Naive thymus-derived CD4-positive, alpha-beta T cell (primary cell): ENCODE results near the gene FARP2. TPM values are rescaled to one million over a fixed set of nuclear protein-coding genes. Genes with fewer than 3 reads are reported as not detected.
"Not testable (repeated sequence)": the region's sequence is repeated elsewhere in the genome, so short reads cannot be mapped to it uniquely, and the experiment has no call there.

ENCODE experiments used
- ATAC-seq: fragments of 150-1000 bp; cut with Tn5 transposase; 2 replicates; pipeline ENCODE4 v1.10.0; 2021; ENCODE audit warnings: mild to moderate bottlenecking, moderate library complexity
- CTCF ChIA-PET: fragments of 350-600 bp; sonication (Branson Sonifier 250); formaldehyde crosslinking; loops from one replicate; lab custom pipeline; 2021; ENCODE audit warnings: antibody characterized with exemption; lab: Charles Lee
- POLR2A ChIA-PET: fragments of 350-600 bp; sonication (Branson Sonifier 250); formaldehyde crosslinking; loops from one replicate; lab custom pipeline; 2021; ENCODE audit warnings: antibody characterized with exemption, inconsistent platforms; lab: Charles Lee
- DNase-seq, 9 donors: peaks; one replicate each; pipeline versions ENCODE4 v3.0.0 to v3.0.0-alpha.2; 2020 to 2022; ENCODE audit warnings: mixed read lengths in 1 of 9
- H3K27ac ChIP-seq: one replicate; pipeline ENCODE4 v1.7.0; 2013; ENCODE audit warnings: mild to moderate bottlenecking, low read depth, low read length, moderate library complexity
- H3K27me3 ChIP-seq, 2 donors: one replicate each; pipeline ENCODE4 v1.7.0; 2013; ENCODE audit warnings: low read length in 2 of 2, mild to moderate bottlenecking in 2 of 2, moderate library complexity in 2 of 2; ENCODE audit not compliant: control insufficient read depth in 2 of 2, insufficient read depth in 2 of 2
- H3K36me3 ChIP-seq, 3 experiments: 1 replicate in 2 of 3; 2 replicates in 1 of 3; pipeline ENCODE4 v1.7.0; 2013; ENCODE audit warnings: low read length in 3 of 3, mild to moderate bottlenecking in 3 of 3, moderate library complexity in 1 of 3; ENCODE audit not compliant: insufficient read depth in 3 of 3, control insufficient read depth in 2 of 3
- H3K4me1 ChIP-seq, 2 donors: one replicate each; pipeline ENCODE4 v1.7.0; 2013; ENCODE audit warnings: low read length in 2 of 2, mild to moderate bottlenecking in 2 of 2, moderate library complexity in 1 of 2; ENCODE audit not compliant: control insufficient read depth in 2 of 2, insufficient read depth in 2 of 2
- H3K4me3 ChIP-seq: 2 replicates; pipeline ENCODE4 v1.7.0; 2013; ENCODE audit warnings: mild to moderate bottlenecking, low read length
- H3K9me3 ChIP-seq, 3 experiments: 1 replicate in 2 of 3; 2 replicates in 1 of 3; pipeline ENCODE4 v1.7.0; 2013; ENCODE audit warnings: low read length in 3 of 3; ENCODE audit not compliant: control insufficient read depth in 2 of 3
- H3K27ac Mint-ChIP-seq, 9 donors: one replicate each; pipeline ENCODE4 v1.8.0; 2020 to 2022; ENCODE audit warnings: mixed read lengths in 9 of 9, mild to moderate bottlenecking in 8 of 9, moderate library complexity in 5 of 9, inconsistent platforms in 2 of 9
- H3K27me3 Mint-ChIP-seq, 5 donors: one replicate each; pipeline ENCODE4 v1.8.0; 2021 to 2022; ENCODE audit warnings: mixed read lengths in 5 of 5, mild to moderate bottlenecking in 1 of 5
- H3K36me3 Mint-ChIP-seq, 5 donors: one replicate each; pipeline ENCODE4 v1.8.0; 2020 to 2022; ENCODE audit warnings: mixed read lengths in 5 of 5, mild to moderate bottlenecking in 3 of 5, inconsistent platforms in 1 of 5
- H3K4me1 Mint-ChIP-seq, 7 donors: one replicate each; pipeline ENCODE4 v1.8.0; 2020 to 2022; ENCODE audit warnings: mixed read lengths in 7 of 7, mild to moderate bottlenecking in 3 of 7, inconsistent platforms in 1 of 7
- H3K4me3 Mint-ChIP-seq, 10 donors: one replicate each; pipeline ENCODE4 v1.8.0; 2020 to 2022; ENCODE audit warnings: mild to moderate bottlenecking in 10 of 10, mixed read lengths in 10 of 10, moderate library complexity in 6 of 10, inconsistent platforms in 2 of 10
- H3K9me3 Mint-ChIP-seq, 11 donors: one replicate each; pipeline ENCODE4 v1.8.0; 2020 to 2022; ENCODE audit warnings: mixed read lengths in 11 of 11, mild to moderate bottlenecking in 4 of 11, inconsistent platforms in 1 of 11, moderate library complexity in 1 of 11
- intact Hi-C, 2 donors: fragments of 100-400 bp; cut with micrococcal nuclease; formaldehyde crosslinking; loops; one replicate each; pipeline ENCODE4 v1.15.1; 2023
- polyA plus RNA-seq, 2 donors: library from polyadenylated mRNA; unstranded; fragments of 300-500 nt; fragmentation: Illumina TruSeq; gene quantifications; one replicate each; pipeline ENCODE4 v1.2.3, GENCODE V29; 2021
- total RNA-seq, 6 experiments: library from RNA in 5 of 6; stranded (reverse) in 5 of 6; gene quantifications; 1 replicate in 5 of 6; 2 replicates in 1 of 6; pipeline ENCODE4 v1.2.3 and lab custom pipeline; 2021 to 2026

FARP2 gene
- total and polyA plus RNA-seq, 7 experiments from 2014 or later, result 6.2 to 31.0 (median 19.5) TPM

GRCh38 chr2:241410739-241411176 lies 54.7 kb downstream of the FARP2 start:
- no peak overlapping the region for H3K27ac ChIP-seq
- DNase-seq (no peak), ATAC-seq (no peak)
- H3K36me3 ChIP-seq, result peaks cover 0 to 43% (median 0%) of the 10 kb centered on the region in 3 experiments
- no peak overlapping the region for H3K4me3 ChIP-seq
- H3K4me1 ChIP-seq, result no peaks in the 10 kb centered on the region
- Mint-ChIP-seq H3K27me3 (no peaks in the 10 kb centered on the region), H3K4me1 (no peaks in the 10 kb centered on the region), H3K4me3 (no peak overlapping the region), H3K27ac (no peak overlapping the region), H3K9me3 (no peaks in the 10 kb centered on the region), H3K36me3 (peaks cover 5 to 41% (median 36%) of the 10 kb centered on the region in 5 donors)
- H3K9me3 ChIP-seq, result no peaks in the 10 kb centered on the region
- H3K27me3 ChIP-seq, result no peaks in the 10 kb centered on the region
- intact Hi-C loops, result no loop called here
- POLR2A ChIA-PET, result no interaction called here
- CTCF ChIA-PET, result no interaction called here

- Histone ChIP-seq H3K27me3 (no peaks in the 10 kb centered on the region), H3K9me3 (no peaks in the 10 kb centered on the region), H3K4me3 (no peak overlapping the region), H3K36me3 (peaks cover 0 to 46% (median 0%) of the 10 kb centered on the region in 3 experiments), H3K4me1 (no peaks in the 10 kb centered on the region), H3K27ac (no peak overlapping the region)
- Mint-ChIP-seq H3K36me3 (peaks cover 7 to 51% (median 44%) of the 10 kb centered on the region in 5 donors), H3K4me1 (no peaks in the 10 kb centered on the region), H3K27ac (no peak overlapping the region), H3K9me3 (no peaks in the 10 kb centered on the region), H3K4me3 (no peak overlapping the region), H3K27me3 (no peaks in the 10 kb centered on the region)
- intact Hi-C loops, result no loop called here
- no peak for ATAC-seq
- POLR2A ChIA-PET, result no interaction called here
- no peak for DNase-seq
- CTCF ChIA-PET, result no interaction called here
Observed at GRCh38 chr2:241412144-241412543, 56.1 kb downstream of the FARP2 start.

DNA sequence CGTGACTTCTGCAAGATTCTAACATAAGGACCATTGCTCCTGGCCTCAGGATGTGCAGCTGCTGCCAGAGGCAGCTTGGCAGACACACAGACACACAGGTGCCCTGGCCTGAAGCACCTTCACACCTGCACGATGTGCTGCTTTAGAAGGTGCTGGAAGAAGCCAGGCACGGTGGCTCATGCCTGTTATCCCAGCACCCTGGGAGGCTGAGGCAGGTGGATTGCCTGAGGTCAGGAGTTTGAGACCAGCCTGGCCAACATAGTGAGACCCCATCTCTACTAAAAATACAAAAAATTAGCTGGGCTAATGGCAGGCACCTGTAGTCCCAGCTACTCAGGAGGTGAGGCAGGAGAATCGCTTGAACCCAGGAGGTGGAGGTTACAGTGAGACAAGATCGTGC lies 57.4 kb downstream of the FARP2 start:
- H3K4me1 Mint-ChIP-seq, intact Hi-C loops, H3K4me3 Mint-ChIP-seq, H3K27me3 ChIP-seq, CTCF ChIA-PET, H3K27ac Mint-ChIP-seq, H3K4me1 ChIP-seq, H3K4me3 ChIP-seq, H3K27me3 Mint-ChIP-seq, DNase-seq, H3K9me3 ChIP-seq, POLR2A ChIA-PET, H3K9me3 Mint-ChIP-seq, H3K27ac ChIP-seq, ATAC-seq: not testable (repeated sequence)
- peaks cover 0 to 46% (median 0%) of the 10 kb centered on the region in 3 experiments for H3K36me3 ChIP-seq
- H3K36me3 Mint-ChIP-seq, result peaks cover 7 to 61% (median 50%) of the 10 kb centered on the region in 5 donors

- Mint-ChIP-seq H3K27ac (no peak overlapping the region), H3K4me1 (no peaks in the 10 kb centered on the region), H3K36me3 (peaks cover 7 to 66% (median 53%) of the 10 kb centered on the region in 5 donors), H3K27me3 (no peaks in the 10 kb centered on the region), H3K4me3 (no peak overlapping the region), H3K9me3 (no peaks in the 10 kb centered on the region)
- H3K9me3 ChIP-seq, result no peaks in the 10 kb centered on the region
- no peak overlapping the region for H3K27ac ChIP-seq
- peaks cover 0 to 46% (median 0%) of the 10 kb centered on the region in 3 experiments for H3K36me3 ChIP-seq
- POLR2A ChIA-PET, result no interaction called here
- ATAC-seq (no peak), DNase-seq (no peak)
- CTCF ChIA-PET, result no interaction called here
- no peak overlapping the region for H3K4me3 ChIP-seq
- no peaks in the 10 kb centered on the region for H3K4me1 ChIP-seq
- H3K27me3 ChIP-seq, result no peaks in the 10 kb centered on the region
- intact Hi-C loops, result no loop called here
Observed at GRCh38 chr2:241413929-241414580, 58.0 kb downstream of the FARP2 start.

DNA sequence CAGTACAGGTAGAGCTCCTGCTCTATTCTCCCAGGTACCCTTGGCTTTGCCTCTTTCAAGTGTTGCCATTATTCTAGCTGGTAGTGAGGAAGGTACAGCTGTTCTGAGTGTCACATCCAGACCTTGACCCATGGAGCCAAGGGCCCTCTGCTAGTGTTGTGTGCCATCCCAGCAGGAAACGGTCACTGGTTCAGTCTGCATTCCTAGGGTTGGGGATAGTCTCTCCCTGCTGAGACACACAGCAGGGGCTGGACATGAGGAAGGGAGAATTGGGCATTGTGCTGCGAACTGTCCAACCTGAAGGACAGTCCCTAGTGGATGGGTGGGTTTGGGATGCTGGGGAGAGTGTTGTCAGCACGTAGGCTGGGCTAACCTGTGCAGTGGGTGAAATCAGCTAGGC lies 59.1 kb downstream of the FARP2 start:
- ATAC-seq, result no peak
- Histone ChIP-seq H3K36me3 (peaks cover 0 to 42% (median 0%) of the 10 kb centered on the region in 3 experiments), H3K4me1 (no peaks in the 10 kb centered on the region), H3K4me3 (no peak overlapping the region), H3K9me3 (no peaks in the 10 kb centered on the region), H3K27me3 (no peaks in the 10 kb centered on the region), H3K27ac (no peak overlapping the region)
- no peak for DNase-seq
- POLR2A ChIA-PET, result no interaction called here
- no peaks in the 10 kb centered on the region for H3K9me3 Mint-ChIP-seq
- intact Hi-C loops, result no loop called here
- H3K4me3 Mint-ChIP-seq, result no peak overlapping the region
- H3K36me3 Mint-ChIP-seq, result peaks cover 10 to 71% (median 60%) of the 10 kb centered on the region in 5 donors
- no peaks in the 10 kb centered on the region for H3K4me1 Mint-ChIP-seq
- H3K27ac Mint-ChIP-seq, result no peak overlapping the region
- H3K27me3 Mint-ChIP-seq, result no peaks in the 10 kb centered on the region
- CTCF ChIA-PET, result no interaction called here

DNA sequence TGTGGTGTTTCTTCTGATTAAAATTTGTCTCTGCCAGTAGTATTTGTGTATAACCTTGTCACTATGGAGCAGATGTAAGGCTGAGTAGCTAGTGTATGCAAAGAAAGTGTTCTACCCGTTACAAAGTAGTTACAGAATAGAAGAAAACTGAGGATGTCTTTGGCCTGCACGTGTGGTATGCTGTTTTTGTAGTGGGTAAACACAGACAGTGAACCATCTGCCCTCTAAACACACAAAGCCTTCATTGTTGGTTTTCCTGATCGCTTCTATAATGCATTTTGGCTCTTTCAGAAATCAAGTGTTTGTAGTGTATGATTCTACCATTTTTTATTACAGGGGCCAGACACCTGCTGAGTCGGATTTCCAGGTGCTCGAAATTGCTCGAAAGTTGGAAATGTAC lies 61.5 kb downstream of the FARP2 start:
- H3K4me3 ChIP-seq, result no peak overlapping the region
- H3K27me3 ChIP-seq, result no peaks in the 10 kb centered on the region
- ATAC-seq, result no peak
- POLR2A ChIA-PET, result no interaction called here
- Mint-ChIP-seq H3K27me3 (no peaks in the 10 kb centered on the region), H3K9me3 (peaks cover 1 to 13% (median 5%) of the 10 kb centered on the region in 11 donors), H3K4me3 (no peak overlapping the region), H3K27ac (no peak overlapping the region), H3K36me3 (peaks cover 12 to 68% (median 57%) of the 10 kb centered on the region in 5 donors), H3K4me1 (no peaks in the 10 kb centered on the region)
- CTCF ChIA-PET, result no interaction called here
- H3K27ac ChIP-seq, result no peak overlapping the region
- H3K4me1 ChIP-seq, result no peaks in the 10 kb centered on the region
- H3K36me3 ChIP-seq, result peaks cover 0 to 34% (median 0%) of the 10 kb centered on the region in 3 experiments
- intact Hi-C loops, result no loop called here
- H3K9me3 ChIP-seq, result peaks cover 0 to 5% (median 0%) of the 10 kb centered on the region in 3 experiments
- no peak for DNase-seq

DNA sequence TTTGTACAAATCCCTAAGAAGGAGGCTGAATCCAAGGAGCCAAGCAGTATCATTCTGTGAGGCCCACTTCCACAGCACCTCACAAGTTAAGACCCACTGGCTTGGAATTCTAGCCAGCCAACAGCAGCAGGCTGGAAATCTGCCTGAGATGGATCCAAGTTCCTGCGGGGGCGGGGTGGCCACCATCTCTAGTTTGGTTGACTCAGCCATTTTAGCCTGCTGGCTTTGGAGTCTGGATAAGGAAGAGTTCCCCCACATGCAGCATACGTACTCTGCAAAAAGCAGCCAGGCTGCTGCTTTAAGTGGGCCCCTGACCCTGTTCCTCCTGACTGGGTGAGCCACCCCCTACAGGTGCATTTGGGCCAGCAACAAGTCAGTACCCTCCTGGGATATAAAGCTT lies 65.2 kb downstream of the FARP2 start:
- H3K4me1 ChIP-seq, result no peaks in the 10 kb centered on the region
- no peaks in the 10 kb centered on the region for H3K27me3 Mint-ChIP-seq
- peaks cover 0 to 11% (median 0%) of the 10 kb centered on the region in 3 experiments for H3K36me3 ChIP-seq
- ChIA-PET CTCF (no interaction called here), POLR2A (no interaction called here)
- no peak overlapping the region for H3K4me3 Mint-ChIP-seq
- peaks cover 16 to 70% (median 54%) of the 10 kb centered on the region in 5 donors for H3K36me3 Mint-ChIP-seq
- intact Hi-C loops, result no loop called here
- no peak for ATAC-seq
- peaks cover 0 to 14% (median 0%) of the 10 kb centered on the region in 3 experiments for H3K9me3 ChIP-seq
- H3K27ac Mint-ChIP-seq, result no peak overlapping the region
- no peak overlapping the region for H3K27ac ChIP-seq
- no peak overlapping the region for H3K4me3 ChIP-seq
- H3K4me1 Mint-ChIP-seq, result no peaks in the 10 kb centered on the region
- H3K27me3 ChIP-seq, result no peaks in the 10 kb centered on the region
- peaks cover 12 to 37% (median 22%) of the 10 kb centered on the region in 11 donors for H3K9me3 Mint-ChIP-seq
- DNase-seq, result no peak
